Caco-2 (cell line): ENCODE results near the gene RPS27. TPM values are rescaled to one million over a fixed set of nuclear protein-coding genes. Genes with fewer than 3 reads are reported as not detected.

Experiments used
- microRNA-seq: library from miRNA; unstranded; fragments of <30 nt; microRNA quantifications from one replicate; pipeline ENCODE4 v1.2.0, GENCODE V29; 2022
- total RNA-seq: library from RNA; stranded (reverse); gene quantifications from 2 replicates; pipeline ENCODE4 v1.2.3, GENCODE V29; 2022

The RPS27 gene
- total RNA-seq, 1 experiment from 2014 or later = 2,676 TPM

Small RNA genes lying within 50 kb of the gene (microRNA-seq; reads per million reads assigned to microRNA genes)
- gene MIR6737 = not detected

Other genes with a start within 250 kb of the RPS27 start
- 22.8 and 27.2 TPM in 2 replicates for gene SLC27A3, start 215.4 kb upstream of the RPS27 start, total RNA-seq
- gene GATAD2B, start 67.8 kb upstream of the RPS27 start, total RNA-seq = 38.0 and 42.6 TPM in 2 replicates
- gene DENND4B, start 44.0 kb upstream of the RPS27 start, total RNA-seq = 78.2 and 79.0 TPM in 2 replicates
- 24.4 and 30.8 TPM in 2 replicates for gene CRTC2, start 32.1 kb upstream of the RPS27 start, total RNA-seq
- 135 and 150 TPM in 2 replicates for gene SLC39A1, start 27.2 kb upstream of the RPS27 start, total RNA-seq
- gene CREB3L4, start 22.9 kb upstream of the RPS27 start, total RNA-seq = 9.0 and 9.8 TPM in 2 replicates
- gene JTB, start 13.1 kb upstream of the RPS27 start, total RNA-seq = 123 and 124 TPM in 2 replicates
- 77.4 and 79.3 TPM in 2 replicates for gene RAB13, start 4.4 kb upstream of the RPS27 start, total RNA-seq
- gene NUP210L, start 164.3 kb downstream of the RPS27 start, total RNA-seq = 0.07 and 0.19 TPM in 2 replicates
- 681 and 698 TPM in 2 replicates for gene TPM3, start 201.3 kb downstream of the RPS27 start, total RNA-seq
- gene CFAP141, start 215.6 kb downstream of the RPS27 start, total RNA-seq = not detected in 2 replicates
- gene UBAP2L, start 230.2 kb downstream of the RPS27 start, total RNA-seq = 195 and 198 TPM in 2 replicates